ENCODE results near the gene LARP4.
"Not testable (repeated sequence)": the region's sequence is repeated elsewhere in the genome, so short reads cannot be mapped to it uniquely, and the experiment has no call there.

Gene LARP4

DNA sequence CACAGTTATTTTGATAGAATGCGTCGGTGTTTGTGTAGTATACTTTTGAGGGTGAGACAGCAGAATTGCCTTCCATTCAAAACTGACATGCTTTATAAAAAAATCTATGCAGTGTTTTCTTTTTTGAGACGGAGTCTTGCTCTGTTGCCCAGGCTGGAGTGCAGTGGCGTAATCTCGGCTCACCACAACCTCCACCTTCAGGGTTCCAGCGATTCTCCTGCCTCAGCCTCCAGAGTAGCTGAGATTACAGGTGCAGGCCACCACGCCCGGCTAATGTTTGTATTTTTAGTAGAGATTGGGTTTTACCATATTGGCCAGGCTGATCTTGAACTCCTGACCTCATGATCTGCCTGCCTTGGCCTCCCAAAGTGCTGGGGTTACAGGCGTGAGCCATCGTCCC is 22.7 kb downstream of the LARP4 start:
- H3K4me1 Mint-ChIP-seq (ENCODE audit: low read depth) = peaks cover 26% of the 10 kb centered on the region
- H3K27ac Mint-ChIP-seq, H3K9me3 Mint-ChIP-seq, H3K4me3 Mint-ChIP-seq, H3K27me3 Mint-ChIP-seq: not testable (repeated sequence)
- H3K36me3 Mint-ChIP-seq (ENCODE audit: low read depth) = peaks cover 24% of the 10 kb centered on the region

GRCh38 chr12:50425589-50426258 is 25.0 kb downstream of the LARP4 start:
- Mint-ChIP-seq H3K4me3 (no peak overlapping the region), H3K9me3 (no peaks in the 10 kb centered on the region), H3K4me1 (ENCODE audit: low read depth) (peaks cover 3% of the 10 kb centered on the region), H3K36me3 (ENCODE audit: low read depth) (peaks cover 27% of the 10 kb centered on the region), H3K27me3 (no peaks in the 10 kb centered on the region), H3K27ac (no peak overlapping the region)

- peaks cover 63% of the 10 kb centered on the region for H3K36me3 Mint-ChIP-seq (ENCODE audit: low read depth)
- not testable (repeated sequence) for H3K27ac Mint-ChIP-seq; H3K27me3 Mint-ChIP-seq; H3K4me3 Mint-ChIP-seq; H3K4me1 Mint-ChIP-seq (ENCODE audit: low read depth); H3K9me3 Mint-ChIP-seq
These were observed 31.0 kb downstream of the LARP4 start for GRCh38 chr12:50431656-50432055.

DNA sequence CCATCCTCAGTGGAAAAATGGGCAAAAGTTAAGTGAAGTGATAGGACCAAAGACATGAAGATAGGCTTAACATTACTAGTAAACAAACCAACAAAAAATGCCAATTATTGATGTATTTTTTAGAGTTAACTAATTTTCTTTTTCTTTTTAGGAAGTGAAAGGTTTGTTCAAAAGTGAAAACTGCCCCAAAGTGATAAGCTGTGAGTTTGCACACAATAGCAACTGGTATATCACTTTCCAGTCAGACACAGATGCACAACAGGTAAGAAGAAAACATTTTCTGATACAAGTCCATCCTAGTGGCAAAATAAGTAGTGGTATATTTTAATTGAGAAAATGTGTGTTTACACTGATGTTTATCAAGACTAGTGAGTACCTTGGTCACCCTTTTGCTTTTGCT is 39.6 kb downstream of the LARP4 start:
- Mint-ChIP-seq H3K9me3 (no peaks in the 10 kb centered on the region), H3K27me3 (no peaks in the 10 kb centered on the region), H3K27ac (no peak overlapping the region), H3K4me3 (no peak overlapping the region), H3K4me1 (ENCODE audit: low read depth) (peaks cover 9% of the 10 kb centered on the region), H3K36me3 (ENCODE audit: low read depth) (peaks cover 74% of the 10 kb centered on the region)

DNA sequence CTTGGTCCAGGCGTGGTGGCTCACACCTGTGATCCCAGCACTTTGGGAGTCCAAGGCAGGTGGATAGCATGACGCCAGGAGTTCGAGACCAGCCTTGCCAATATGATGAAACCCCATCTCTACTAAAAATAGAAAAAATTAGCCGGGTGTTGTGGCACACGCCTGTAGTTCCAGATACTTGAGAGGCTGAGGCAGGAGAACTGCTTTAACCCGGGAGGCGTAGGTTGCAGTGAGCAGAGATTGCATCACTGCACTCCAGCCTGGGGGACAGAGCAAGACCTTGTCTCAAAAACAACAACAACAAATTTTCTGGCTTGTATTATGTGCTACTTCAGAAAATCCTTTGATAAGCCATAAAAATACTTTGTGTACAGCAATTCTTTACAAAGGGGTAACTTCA is 41.1 kb downstream of the LARP4 start:
- no peaks in the 10 kb centered on the region for H3K9me3 Mint-ChIP-seq
- no peaks in the 10 kb centered on the region for H3K27me3 Mint-ChIP-seq
- peaks cover 69% of the 10 kb centered on the region for H3K36me3 Mint-ChIP-seq (ENCODE audit: low read depth)
- peaks cover 13% of the 10 kb centered on the region for H3K4me1 Mint-ChIP-seq (ENCODE audit: low read depth)
- peak overlapping the region; percentile 16 for H3K27ac Mint-ChIP-seq
- H3K4me3 Mint-ChIP-seq = no peak overlapping the region

DNA sequence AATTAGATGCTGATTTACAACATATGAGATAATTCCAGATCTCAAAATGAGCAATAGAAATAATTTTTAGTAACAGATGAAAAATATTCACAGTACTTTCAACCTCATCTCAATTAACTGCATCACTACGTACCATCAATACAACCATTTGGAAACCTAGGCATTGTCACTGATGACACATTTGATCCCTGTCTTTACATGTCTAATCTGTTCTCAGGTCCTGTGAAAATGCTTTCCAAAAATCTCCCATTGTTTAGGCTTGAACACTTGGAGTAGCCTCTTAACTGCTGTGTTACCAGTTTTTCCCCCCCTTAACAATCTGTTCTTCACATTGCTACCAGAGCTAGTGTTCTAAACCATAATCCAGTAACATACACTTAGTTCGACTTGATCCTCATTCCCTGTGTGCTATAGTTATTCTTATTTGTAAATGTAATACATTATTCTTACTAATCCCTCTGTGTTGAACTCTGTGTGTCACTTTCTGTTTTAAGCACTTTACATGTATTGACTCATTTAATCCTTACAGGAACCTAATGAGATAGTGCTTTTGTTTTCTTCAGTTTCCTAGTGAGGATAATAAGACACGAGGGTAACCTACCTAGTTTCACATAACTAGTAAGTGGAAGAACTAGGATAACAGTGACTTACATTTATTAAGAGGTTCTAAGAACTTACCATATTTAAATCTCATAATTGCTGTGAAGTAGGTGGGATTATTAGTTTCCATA is 41.7 kb downstream of the LARP4 start:
- Mint-ChIP-seq H3K27me3 (no peaks in the 10 kb centered on the region), H3K4me1 (ENCODE audit: low read depth) (peaks cover 13% of the 10 kb centered on the region), H3K9me3 (no peaks in the 10 kb centered on the region), H3K27ac (peak overlapping the region; percentile 81), H3K4me3 (peak overlapping the region; percentile 2), H3K36me3 (ENCODE audit: low read depth) (peaks cover 69% of the 10 kb centered on the region)

DNA sequence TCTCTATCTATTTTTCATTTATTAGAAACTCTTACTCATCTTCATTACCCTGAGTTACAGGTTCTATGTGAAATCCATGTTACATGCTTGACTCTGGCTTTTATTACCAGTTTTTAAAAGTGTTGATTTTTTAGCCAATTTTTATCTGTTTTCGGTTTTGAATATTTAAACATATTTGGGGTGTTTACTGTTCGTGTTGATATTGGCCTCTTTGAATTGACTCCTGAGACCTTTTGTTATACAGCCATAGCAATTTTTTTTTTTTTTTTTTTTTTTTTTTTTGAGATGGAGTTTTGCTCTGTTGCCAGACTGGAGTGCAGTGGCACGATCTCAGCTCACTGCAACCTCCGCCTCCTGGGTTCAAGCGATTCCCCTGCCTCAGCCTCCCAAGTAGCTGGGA is 49.0 kb downstream of the LARP4 start:
- not testable (repeated sequence) for H3K27ac Mint-ChIP-seq; H3K4me1 Mint-ChIP-seq (ENCODE audit: low read depth); H3K9me3 Mint-ChIP-seq; H3K27me3 Mint-ChIP-seq; H3K4me3 Mint-ChIP-seq
- H3K36me3 Mint-ChIP-seq (ENCODE audit: low read depth) = peaks cover 72% of the 10 kb centered on the region

DNA sequence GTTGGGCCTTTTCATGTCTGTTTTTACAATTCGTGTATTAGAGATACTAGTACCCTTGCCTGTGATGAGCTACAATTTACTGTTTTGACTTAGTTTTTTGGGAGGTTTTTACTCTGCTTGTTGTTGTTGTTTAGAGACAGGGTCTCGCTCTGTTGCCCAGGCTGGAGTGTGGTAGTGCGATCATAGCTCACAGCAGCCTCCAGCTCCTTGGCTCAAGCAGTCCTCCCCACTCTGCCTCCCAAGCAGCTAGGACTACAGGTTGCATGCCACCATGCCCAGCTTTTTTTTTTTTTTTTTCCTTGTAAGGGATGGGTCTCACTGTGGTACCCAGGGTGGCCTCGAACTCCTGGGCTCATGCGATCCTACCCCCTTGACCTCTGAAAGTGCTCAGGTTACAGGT is 52.1 kb downstream of the LARP4 start:
- Mint-ChIP-seq H3K27me3 (no peaks in the 10 kb centered on the region), H3K9me3 (no peaks in the 10 kb centered on the region), H3K4me1 (ENCODE audit: low read depth) (no peaks in the 10 kb centered on the region), H3K27ac (no peak overlapping the region), H3K4me3 (no peak overlapping the region), H3K36me3 (ENCODE audit: low read depth) (peaks cover 75% of the 10 kb centered on the region)

DNA sequence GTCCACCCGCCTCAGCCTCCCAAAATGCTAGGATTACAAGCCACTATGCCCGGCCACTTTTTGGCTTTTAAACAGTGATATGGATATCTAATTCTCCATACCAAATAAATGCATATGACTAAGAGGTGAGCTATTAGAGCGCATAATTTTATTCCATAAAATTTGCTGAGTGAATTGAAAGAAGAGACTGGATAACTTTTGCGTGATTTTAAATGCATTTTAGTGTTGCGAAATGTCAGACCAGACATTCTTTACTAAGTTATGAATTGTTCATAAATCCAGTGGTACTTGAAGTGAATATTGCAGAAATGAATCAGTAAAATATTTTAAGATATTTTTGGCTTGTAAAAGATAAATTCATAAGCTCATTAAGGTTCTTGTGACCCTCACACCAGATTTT is 53.2 kb downstream of the LARP4 start:
- H3K9me3 Mint-ChIP-seq = no peaks in the 10 kb centered on the region
- H3K36me3 Mint-ChIP-seq (ENCODE audit: low read depth) = peaks cover 73% of the 10 kb centered on the region
- no peaks in the 10 kb centered on the region for H3K4me1 Mint-ChIP-seq (ENCODE audit: low read depth)
- no peaks in the 10 kb centered on the region for H3K27me3 Mint-ChIP-seq
- no peak overlapping the region for H3K4me3 Mint-ChIP-seq
- H3K27ac Mint-ChIP-seq = no peak overlapping the region

DNA sequence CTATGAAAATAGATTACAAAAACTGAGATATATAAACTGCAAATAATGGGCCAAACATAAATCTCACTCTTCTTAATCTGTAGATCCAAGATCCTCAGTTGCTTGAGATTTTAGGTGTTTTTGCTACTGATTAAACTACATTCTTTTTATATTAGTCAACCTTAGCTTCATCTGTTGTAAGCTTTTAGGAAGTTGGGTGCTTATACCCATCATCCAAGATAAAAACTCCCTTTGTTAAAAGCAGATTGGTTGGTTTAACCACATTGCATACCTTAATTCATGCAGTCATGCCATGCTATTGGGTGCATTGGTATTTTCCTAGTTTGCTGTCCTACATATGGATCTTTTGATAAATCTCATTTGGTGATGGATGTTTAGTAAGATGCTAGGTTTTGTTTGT is 57.9 kb downstream of the LARP4 start:
- Mint-ChIP-seq H3K9me3 (no peaks in the 10 kb centered on the region), H3K36me3 (ENCODE audit: low read depth) (peaks cover 67% of the 10 kb centered on the region), H3K4me1 (ENCODE audit: low read depth) (no peaks in the 10 kb centered on the region), H3K4me3 (no peak overlapping the region), H3K27me3 (no peaks in the 10 kb centered on the region), H3K27ac (no peak overlapping the region)

DNA sequence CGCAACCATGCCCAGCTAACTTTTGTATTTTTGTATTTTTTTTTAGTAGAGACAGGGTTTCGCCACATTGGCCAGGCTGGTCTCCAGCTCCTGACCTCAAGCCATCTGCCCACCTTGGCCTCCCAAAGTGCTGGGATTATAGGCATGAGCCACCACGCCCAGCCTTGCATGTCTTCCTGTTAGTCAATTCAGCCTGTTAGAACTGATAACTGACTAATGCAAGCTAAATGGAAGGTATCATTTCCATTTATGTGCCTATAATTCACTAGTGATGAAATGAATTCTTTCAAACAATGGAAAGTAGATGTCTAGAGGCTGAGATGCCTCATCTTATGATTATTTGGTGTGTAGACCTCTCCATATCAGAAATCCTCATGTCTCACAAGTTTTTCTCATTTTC is 66.8 kb downstream of the LARP4 start:
- peaks cover 67% of the 10 kb centered on the region for H3K36me3 Mint-ChIP-seq (ENCODE audit: low read depth)

GRCh38 chr12:50477241-50477832 is 76.7 kb downstream of the LARP4 start:
- Mint-ChIP-seq H3K27ac (no peak overlapping the region), H3K36me3 (ENCODE audit: low read depth) (peaks cover 56% of the 10 kb centered on the region), H3K4me3 (no peak overlapping the region), H3K9me3 (no peaks in the 10 kb centered on the region), H3K4me1 (ENCODE audit: low read depth) (no peaks in the 10 kb centered on the region), H3K27me3 (no peaks in the 10 kb centered on the region)

More for the DNA sequence above, 66.8 kb downstream of the LARP4 start:
- H3K4me3 Mint-ChIP-seq = no peak overlapping the region
- no peaks in the 10 kb centered on the region for H3K9me3 Mint-ChIP-seq
- no peaks in the 10 kb centered on the region for H3K27me3 Mint-ChIP-seq
- no peak overlapping the region for H3K27ac Mint-ChIP-seq
- H3K4me1 Mint-ChIP-seq (ENCODE audit: low read depth) = no peaks in the 10 kb centered on the region

DNA sequence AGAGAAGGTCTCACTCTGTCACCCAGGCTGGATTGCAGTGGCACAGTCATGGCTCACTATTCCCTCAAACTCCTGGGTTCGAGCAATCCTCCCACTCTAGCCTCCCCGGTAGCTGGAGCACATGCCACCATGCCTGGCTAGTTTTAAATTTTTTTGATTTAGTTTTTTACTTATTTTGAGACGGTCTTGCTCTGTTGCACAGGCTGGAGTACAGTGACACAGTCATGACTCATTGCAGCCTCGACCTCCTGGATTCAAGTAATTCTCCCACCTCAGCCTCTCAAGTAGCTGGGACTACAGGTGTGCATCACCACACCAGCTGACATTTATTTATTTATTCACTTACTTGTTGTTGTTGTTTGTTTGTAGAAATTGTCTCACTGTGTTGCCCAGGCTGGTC is 81.9 kb downstream of the LARP4 start:
- peaks cover 11% of the 10 kb centered on the region for H3K36me3 Mint-ChIP-seq (ENCODE audit: low read depth)
- no peak overlapping the region for H3K4me3 Mint-ChIP-seq
- H3K27me3 Mint-ChIP-seq = no peaks in the 10 kb centered on the region
- no peak overlapping the region for H3K27ac Mint-ChIP-seq
- no peaks in the 10 kb centered on the region for H3K4me1 Mint-ChIP-seq (ENCODE audit: low read depth)
- no peaks in the 10 kb centered on the region for H3K9me3 Mint-ChIP-seq

- Mint-ChIP-seq H3K4me3 (no peak overlapping the region), H3K27me3 (no peaks in the 10 kb centered on the region), H3K4me1 (ENCODE audit: low read depth) (no peaks in the 10 kb centered on the region), H3K9me3 (no peaks in the 10 kb centered on the region), H3K27ac (peak overlapping the region; percentile 4), H3K36me3 (ENCODE audit: low read depth) (peaks cover 4% of the 10 kb centered on the region)
These were observed 82.8 kb downstream of the LARP4 start for GRCh38 chr12:50483488-50483887.

- Mint-ChIP-seq H3K27ac (no peak overlapping the region), H3K4me1 (ENCODE audit: low read depth) (no peaks in the 10 kb centered on the region), H3K27me3 (no peaks in the 10 kb centered on the region), H3K36me3 (ENCODE audit: low read depth) (no peaks in the 10 kb centered on the region), H3K9me3 (peaks cover 13% of the 10 kb centered on the region), H3K4me3 (no peak overlapping the region)
These were observed 88.1 kb downstream of the LARP4 start for GRCh38 chr12:50488801-50489200.

Data from stimulated activated naive CD8-positive, alpha-beta T cell treated with anti-CD3 and anti-CD28 coated beads, Interleukin-15, Interleukin-2, amounts not matched to agents 100 ng/mL and 50 ng/mL, for 24 hours (primary cell).